Activated gamma-delta T cell treated with anti-CD3 and anti-CD28 coated beads, Interleukin-2, amount 50 U/mL, for 16 hours (primary cell): Measurements from ENCODE around the gene NHLRC4.

Experiments
- DNase-seq: peaks from one replicate; pipeline ENCODE4 v3.0.0-alpha.2; 2020; ENCODE audit warnings: low read depth

The NHLRC4 gene

GRCh38 chr16:582614-583331 is 16.0 kb downstream of the NHLRC4 start:
- no peak for DNase-seq

DNA sequence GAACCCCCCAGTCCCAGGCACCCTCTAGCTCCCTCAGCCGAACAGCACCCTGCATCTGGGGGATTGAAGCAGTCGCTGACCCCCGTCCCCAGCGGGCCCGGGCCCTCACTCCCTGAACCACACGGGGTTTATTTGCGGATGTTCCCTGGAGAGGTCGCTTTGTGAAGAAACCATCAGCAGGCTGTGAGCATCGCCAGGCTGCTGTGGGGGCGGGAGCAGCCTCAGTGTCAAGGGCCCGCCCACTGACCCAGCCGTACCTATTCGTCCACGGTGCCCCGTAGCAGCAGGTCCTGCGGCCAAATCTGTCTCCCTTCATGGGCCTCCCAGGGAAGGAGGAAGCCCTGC is 16.6 kb downstream of the NHLRC4 start:
- no peak for DNase-seq

DNA sequence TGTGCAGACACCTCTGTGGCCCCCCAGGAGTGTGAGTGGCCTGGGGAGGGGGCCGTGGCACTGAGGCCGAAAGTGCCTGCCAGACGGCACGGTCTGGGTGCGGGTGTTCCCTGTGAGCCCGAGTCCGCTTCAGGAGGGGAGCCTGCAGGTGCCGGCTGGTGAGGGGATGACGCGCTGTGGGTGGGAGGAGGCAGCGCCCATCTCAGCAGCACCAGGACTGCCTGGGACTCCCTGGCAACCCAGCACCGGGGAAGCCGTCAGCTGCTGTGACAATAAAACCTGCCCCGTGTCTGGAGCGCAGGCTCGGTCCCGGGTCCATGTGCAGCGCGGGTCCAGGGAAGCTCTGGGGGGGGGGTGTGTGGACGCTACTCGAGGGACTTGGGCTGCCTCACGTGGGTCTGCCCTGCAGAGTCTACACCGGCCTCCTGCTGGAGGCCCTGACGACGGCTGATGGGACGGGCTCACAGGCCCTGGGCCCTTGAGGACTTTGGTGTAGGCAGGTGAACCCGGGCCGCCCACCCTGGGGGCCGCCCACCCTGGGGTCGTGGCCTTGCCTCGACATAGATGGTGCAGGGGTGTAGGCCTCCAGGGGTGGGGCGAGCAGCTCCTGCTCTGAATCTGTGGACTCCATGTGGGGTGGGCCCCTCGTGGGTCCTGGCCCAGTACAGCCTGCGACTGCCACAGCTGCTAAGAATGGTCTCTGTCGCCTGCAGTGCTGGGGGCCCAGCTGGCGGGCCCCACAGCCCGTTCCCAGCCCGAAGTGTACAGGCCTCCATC is 17.2 kb downstream of the NHLRC4 start:
- no peak for DNase-seq

GRCh38 chr16:585351-585750 is 18.5 kb downstream of the NHLRC4 start:
- DNase-seq, result no peak

DNA sequence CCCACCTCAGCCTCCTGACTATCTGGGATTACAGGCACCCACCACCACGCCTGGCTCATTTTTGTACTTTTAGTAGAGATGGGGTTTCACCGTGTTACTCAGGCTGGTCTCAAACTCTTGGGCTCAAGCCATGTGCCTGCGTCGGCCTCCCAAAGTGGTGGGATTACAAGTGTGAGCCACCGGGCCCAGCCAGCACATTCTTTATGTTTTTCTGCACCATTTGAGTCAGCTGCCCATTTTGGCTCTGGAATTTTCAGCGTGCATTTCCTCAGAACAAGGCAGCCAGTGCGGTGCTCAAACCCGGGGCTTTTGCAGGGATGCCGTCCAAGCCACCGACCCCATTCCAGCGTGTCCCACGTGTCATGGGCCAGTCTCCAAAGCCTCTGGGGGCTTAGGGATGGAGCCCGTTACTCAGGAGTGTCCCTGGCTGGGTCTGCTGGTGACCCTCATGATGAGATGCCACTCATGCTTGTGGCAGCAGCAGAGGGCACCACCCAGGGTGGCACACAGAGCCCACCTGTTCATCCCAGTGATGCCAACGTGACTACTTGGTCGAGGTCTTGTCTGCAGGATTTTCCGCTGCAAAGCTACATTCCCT is 19.3 kb downstream of the NHLRC4 start:
- DNase-seq, result no peak

GRCh38 chr16:586645-587590 is 20.1 kb downstream of the NHLRC4 start:
- no peak for DNase-seq

GRCh38 chr16:588639-588888 is 21.8 kb downstream of the NHLRC4 start:
- DNase-seq, result peak; percentile 44

GRCh38 chr16:588889-589657 is 22.3 kb downstream of the NHLRC4 start:
- DNase-seq, result peak; percentile 96

DNA sequence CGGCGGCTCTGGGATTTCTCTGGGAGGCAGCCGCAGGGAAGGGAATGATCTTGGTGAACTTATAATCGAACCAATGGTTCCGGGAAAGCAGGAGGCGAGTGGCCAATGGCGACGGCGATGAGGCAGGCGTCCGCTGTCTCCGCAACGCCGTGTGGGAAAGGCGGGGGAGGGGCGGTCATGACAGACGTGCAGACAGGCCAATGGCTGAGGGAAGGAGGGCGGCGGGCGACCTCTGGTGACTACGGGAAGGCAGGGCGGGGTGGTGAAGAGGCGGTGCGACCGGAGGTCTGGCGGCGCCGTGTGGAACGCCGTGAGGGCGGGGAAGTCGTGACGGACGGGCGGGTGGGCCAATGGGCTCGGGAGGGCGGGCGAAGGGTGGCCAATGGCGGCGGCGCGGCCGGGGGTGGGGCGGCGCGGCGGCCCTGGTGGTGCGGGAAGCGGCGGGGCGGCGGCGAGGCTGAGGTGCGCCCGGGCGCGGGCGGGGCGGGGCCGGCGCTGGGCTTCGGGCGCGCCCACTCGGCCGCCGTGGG is 22.9 kb downstream of the NHLRC4 start, which contains the start of gene RAB40C:
Gene RAB40C (plus strand): TSS at position 409 of the 530 bp plus-strand sequence. CDS start 226 bp downstream, outside the sequence.
- peak; percentile 99 for DNase-seq

GRCh38 chr16:590188-590814 is 23.5 kb downstream of the NHLRC4 start:
- no peak for DNase-seq

DNA sequence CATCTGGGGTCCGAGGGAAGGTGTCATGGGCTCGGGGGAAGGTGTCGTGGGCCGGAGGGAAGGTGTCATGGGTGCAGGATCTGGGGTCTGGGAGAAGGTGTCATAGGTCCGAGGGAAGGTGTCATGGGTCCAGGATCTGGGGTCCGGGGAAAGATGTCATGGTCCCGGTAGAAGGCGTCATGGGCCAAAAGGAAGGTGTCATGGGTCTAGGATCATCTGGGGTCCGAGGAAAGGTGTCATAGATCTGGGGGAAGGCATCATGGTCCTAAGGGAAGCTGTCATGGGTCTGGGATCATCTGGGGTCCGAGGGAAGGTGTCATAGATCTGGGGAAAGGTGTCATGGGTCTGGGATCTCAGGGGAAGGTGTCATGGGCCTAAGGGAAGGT is 24.0 kb downstream of the NHLRC4 start:
- no peak for DNase-seq

GRCh38 chr16:591231-591630 is 24.4 kb downstream of the NHLRC4 start:
- no peak for DNase-seq

DNA sequence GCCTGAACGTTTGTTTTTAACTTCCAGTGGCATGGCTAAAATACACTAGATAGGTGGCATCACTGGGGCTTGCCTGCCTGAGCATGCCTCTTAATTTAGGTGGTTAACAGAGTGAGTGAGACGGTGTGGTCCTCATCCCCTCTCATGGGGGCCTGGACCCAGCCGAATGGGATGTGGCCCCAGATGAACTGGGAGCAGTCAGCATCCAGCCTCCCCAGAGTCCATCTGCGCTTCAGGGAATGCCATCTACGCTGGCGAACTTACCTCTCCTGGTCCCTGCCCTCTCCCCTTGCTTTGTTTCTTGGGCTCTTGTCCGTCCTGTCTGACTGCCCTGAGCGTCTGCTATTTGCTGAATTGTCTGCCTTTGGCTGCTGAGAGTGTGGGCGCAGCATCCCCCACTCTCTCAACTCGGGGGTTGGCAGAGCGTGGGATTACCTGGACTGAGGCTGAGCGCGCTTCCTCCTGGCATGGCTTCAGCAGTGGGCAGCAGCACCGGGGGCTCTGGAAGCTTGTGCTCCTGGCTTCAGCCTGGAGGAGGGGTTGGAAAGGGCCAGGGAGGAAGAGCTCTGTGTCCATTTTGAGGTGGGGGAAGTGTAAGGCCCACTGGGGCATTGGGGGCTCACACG is 25.2 kb downstream of the NHLRC4 start:
- no peak for DNase-seq

DNA sequence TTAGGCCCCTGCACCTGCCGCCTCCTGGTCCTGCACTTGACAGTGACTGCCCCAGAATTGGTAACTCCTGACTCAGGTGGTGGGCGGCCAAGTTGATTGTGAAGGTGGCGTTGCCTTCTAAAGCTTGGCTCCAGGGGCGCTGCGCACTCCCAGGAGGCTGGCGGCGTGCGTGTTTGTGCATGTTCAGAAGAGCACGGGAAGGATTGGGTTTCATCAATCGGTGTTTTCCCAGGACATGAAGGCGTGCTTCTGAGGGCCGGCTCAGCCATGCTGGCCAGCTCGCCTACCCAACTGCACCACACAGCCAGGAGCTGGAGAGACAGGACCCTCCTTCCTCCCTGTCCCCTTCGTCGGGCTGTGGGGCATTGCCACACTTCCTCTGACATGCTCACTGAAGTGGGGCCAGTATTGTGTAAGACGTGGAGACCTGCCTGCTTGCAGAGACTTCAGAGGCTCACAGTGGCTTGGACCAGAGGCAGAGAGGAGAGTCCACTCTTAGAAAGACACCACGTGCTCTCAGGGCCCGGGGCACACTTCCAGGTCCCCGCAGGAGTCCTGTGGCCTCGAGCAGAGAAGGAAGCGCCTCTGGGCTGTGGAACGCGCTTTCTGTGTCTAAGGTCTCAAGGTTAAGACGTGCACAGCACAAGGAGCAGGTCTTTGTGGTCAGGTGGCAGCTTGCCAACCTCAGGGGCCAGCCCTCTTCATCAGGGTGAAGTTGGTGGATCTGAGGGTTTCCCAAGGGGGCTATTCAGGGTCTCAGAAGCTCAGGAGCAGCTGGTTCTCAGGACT is 25.9 kb downstream of the NHLRC4 start:
- no peak for DNase-seq

- DNase-seq, result no peak
These were observed 26.6 kb downstream of the NHLRC4 start for GRCh38 chr16:593406-593805.

DNA sequence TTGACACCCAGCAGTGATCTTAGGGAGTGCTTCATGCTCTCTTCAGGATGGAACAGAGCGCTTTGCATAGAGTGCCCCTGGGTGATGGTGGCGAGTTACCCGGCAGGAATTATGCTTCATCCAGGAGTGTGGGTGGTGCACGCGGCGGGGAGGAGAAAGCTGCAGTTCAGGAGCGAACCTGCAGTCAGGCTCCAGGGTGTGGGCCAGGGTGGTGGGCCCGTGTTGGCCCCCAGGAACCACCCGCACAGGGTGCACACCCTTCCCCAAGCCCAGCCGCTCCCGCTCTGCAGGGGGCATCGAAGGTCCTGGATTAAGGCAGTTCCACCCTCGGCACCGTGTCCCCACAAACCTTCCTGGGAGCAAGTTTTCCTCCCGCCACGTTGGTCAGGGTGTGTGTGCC is 27.0 kb downstream of the NHLRC4 start:
- no peak for DNase-seq

GRCh38 chr16:595094-595528 is 28.3 kb downstream of the NHLRC4 start:
- DNase-seq, result no peak

GRCh38 chr16:595942-596735 is 29.3 kb downstream of the NHLRC4 start:
- DNase-seq, result no peak

- DNase-seq, result no peak
These were observed 29.9 kb downstream of the NHLRC4 start for GRCh38 chr16:596736-597060.
